Dedifferentiated amniotic fluid mesenchymal stem cell (primary cell): ENCODE measurements around the gene PPFIBP2.
"Not testable (repeated sequence)": the region's sequence is repeated elsewhere in the genome, so short reads cannot be mapped to it uniquely, and the experiment has no call there.

Experiments used
- DNase-seq: peaks from one replicate; pipeline ENCODE4 v3.0.0-alpha.2; 2016; ENCODE audit errors: extremely low spot score

PPFIBP2 gene

GRCh38 chr11:7635137-7635536 lies 121.3 kb downstream of the PPFIBP2 start:
- DNase-seq, result no peak

DNA sequence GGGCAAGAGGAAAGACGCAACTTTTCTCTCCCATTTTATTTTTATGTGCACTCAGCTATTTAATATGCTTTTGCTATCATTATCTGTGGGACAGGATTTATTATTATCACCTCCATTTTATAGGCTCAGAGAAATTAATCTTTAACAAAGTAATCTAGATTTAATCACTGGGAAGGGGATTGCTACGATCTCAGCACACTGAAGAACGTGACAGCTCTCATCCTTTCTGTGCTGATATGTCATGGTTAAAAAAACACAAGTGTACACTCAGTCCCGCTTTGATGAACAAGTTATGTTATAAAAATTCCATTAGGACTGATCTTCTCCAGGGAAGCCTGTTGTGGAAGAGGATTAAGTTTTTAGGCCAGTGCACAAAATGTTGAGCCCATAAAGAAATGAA lies 121.9 kb downstream of the PPFIBP2 start:
- DNase-seq, result no peak

DNA sequence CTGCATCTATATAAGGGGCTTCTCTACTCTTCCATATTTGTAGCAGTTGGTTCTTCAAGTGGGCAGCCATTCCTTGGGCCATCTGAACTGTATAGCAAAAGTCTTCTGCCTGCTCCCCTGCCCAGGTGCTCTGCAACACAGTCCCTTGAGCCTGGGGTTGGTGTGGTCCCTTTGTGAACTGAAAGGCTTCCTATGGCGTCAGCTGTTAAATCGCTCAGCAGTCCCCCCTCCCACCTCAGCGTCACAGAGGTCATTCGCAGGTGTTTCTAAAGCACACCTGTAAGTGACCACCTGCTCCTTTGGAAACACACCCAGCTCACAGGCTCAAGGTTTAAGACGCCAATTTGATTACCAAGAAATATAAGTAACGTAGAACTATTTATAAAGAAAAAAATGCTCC lies 122.6 kb downstream of the PPFIBP2 start:
- DNase-seq, result no peak

DNA sequence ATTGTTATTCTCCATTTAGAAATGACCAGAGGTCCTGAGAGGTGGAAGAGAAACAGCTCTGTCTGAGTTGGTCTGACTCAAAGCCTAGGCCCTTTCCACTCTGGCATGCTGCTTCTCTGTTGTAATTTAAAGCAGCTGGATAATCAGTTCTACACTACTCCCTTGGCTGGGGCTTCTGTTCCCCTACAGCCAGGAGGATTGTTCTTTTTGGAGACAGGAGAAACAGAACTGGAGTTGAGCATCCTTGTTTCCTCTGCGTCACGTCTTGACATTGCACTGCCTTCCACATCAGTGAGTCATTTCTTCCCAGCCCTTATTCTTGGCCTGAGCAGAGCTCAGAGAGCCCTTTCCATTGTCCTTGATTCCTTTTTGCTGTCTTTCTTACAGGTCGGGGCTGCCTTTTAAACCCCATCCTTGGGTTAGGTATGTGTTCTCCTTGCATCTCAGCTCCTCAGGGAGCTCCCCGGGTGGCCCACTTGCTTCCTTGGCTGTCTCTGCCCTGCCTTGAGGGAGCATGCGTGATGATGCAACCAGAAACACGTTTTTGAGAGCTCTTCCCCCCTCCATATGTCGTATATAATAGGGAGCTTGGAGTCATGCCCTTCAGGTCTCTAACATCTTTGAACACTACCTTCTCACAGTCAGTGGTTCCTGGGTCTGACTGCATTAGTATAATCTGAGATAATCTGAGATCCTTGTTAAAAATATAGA lies 123.8 kb downstream of the PPFIBP2 start:
- peak; percentile 59 for DNase-seq

DNA sequence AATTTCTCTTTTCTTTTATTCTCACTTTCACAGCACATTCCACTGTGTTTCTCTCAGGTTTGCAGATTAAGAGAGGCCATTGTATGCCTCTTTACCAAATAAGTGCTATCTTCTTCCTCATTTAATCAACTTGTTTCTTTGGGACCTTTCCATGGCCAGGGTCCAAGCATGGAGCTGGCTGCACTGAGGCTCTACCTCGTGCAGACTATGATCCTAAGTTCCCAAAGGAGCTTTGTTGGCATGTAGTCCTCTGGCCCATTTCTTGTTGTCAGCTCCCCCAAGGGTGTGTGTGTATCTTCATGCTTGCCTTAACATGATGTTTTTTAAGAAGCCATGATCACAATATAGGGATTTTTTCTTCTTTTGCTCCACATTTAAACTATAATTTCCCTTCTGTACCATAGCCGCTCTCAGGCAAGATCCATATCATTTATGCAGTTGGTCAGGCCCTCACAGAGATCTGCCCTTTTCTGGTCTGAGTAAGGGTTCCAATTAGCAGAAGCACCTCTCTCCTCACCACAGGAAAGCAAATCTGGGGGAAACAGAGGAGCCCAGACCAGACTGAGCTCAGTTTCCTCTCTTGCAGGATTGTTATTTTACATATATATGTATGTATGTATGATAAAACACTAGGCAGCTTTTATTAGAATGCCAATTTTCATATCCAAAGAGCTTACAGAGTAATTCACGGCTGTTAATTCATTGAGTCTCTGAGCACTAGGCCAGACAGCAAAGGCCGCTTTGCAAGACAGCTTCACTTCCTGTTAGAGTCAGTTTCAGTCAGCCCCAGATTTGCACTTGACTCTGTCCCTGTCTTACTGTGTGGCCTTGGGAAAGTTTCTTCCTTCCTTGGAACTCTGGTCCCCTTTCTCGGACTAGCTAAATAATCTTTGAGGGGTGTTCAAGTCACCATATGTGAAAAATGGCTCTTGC lies 125.2 kb downstream of the PPFIBP2 start:
- DNase-seq, result no peak

DNA sequence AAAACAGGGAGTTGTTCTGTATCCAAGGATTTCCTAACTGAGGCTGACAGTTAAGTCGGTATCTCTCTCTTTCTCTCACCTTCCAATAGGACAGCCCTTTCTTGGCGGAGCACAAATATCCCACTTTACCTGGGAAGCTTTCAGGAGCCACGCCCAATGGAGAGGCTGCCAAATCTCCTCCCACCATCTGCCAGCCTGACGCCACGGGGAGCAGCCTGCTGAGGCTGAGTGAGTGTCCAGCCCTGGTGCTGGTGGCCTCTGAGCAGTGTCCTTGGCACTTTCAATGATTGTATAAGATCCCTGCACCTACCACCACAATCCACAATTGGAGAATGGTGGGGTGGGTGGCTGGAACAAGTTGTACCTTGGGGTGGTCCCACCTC lies 125.8 kb downstream of the PPFIBP2 start:
- DNase-seq, result no peak

DNA sequence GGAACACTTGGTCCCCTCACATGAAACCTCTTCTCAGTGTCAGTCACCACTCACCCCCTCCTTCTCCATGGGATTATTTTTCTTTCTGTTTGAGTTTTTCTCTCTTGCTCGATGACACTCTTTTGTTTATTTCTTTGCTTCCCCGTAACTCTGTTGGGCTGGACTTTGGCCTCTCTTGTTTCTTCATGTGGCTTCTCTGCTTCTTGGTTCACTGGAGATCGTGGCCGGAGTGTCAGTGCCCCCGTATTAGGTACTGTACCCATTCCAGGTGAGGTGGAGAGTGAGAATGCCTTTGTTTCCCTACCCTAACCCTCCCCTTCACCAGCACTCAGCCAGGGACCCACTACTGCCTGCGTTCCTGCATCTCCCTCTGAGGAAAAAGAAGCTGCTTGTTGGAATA lies 127.0 kb downstream of the PPFIBP2 start:
- DNase-seq, result no peak

- no peak for DNase-seq
Observed at GRCh38 chr11:7642747-7643146, 128.9 kb downstream of the PPFIBP2 start.

DNA sequence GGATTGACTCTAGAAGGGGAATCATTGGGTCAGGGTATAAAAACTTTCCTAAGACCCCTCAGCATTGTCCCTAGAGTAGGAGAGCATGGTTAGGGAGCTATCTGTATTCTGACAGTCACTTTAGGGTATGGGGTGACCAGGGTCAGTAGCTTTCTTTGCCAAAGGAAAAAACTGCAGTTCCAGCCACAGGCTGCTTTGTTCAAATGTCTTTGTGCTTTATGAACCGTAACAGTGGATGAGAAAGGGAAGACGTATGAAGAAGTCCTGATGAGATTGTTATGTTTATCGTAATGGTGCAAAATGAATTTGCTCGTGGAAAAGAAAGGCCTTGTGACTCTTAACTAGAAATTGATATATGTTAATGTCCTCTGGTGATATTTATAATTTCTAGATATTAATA lies 129.5 kb downstream of the PPFIBP2 start:
- DNase-seq, result no peak

DNA sequence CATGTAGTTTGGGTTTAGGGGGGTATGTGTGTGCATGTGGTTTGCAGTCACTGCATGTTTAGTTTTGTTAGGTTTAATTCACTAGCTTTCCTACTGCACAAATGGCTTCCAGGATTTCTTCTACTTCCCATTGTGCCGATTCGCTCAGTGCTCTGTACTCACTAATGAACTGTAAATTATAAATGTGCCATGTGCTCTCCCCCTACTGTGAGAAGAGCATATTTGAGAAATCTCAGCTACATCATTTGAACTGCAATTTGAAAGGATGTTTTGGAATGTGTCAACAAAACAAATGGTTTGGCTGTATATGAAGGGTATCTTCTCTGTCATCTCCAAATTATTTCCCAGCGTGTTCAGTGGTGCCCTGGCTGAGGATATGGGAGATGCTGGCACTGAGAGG lies 131.4 kb downstream of the PPFIBP2 start:
- no peak for DNase-seq

DNA sequence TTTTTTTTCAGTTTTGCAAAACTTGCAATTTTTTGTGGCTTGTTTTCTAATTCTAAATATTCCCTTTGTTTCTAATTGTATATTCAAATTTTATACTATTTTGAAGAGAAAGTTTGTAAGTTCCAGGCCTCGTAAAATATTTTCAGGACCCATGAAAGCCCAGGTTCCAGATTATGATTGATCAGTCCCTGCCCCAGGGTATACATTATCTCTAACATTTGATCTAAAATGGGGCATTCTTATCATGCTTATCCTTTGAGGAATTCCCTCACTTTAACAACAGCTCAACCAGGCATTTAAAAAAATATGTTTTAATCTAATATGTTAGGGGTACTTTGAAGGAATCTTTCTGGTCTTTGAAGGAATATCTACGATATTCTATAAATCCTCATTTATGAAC lies 133.1 kb downstream of the PPFIBP2 start:
- DNase-seq, result no peak

DNA sequence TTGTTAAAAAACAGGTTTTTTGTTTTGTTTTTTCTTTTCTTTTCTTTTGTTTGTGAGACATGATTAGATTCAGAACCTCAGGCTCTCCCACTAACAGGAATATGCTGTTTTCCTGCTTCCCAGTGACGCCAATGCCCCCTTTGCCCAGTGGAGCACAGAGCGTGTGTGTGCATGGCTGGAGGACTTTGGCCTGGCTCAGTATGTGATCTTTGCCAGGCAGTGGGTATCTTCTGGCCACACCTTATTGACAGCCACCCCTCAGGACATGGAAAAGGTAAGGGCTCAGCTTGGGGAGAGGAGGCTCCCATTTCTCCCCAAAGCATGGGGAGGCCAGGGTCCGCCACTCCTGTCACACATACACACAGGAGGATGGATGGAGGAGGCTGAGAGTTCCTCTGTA lies 134.5 kb downstream of the PPFIBP2 start:
- no peak for DNase-seq

DNA sequence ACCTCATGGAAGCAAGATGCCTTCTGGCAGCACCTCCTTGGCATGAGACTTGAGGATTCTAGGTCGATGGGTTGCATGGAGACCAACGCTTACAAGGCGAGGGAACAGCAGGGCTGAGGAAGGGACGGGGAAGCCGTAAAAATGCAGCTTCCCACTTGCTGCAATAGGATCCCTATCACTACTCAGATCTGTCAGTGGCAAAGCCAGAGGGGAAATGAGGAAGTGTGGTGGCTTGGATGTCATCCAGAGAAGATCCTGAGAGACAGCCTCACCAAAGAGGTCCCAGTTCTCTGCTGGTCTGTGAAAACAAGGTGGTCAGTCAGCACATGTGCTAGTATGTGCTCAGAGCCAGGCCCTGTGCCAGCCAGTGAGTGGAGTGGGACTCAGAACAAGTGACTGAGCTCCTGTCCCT lies 137.3 kb downstream of the PPFIBP2 start:
- DNase-seq, result no peak

DNA sequence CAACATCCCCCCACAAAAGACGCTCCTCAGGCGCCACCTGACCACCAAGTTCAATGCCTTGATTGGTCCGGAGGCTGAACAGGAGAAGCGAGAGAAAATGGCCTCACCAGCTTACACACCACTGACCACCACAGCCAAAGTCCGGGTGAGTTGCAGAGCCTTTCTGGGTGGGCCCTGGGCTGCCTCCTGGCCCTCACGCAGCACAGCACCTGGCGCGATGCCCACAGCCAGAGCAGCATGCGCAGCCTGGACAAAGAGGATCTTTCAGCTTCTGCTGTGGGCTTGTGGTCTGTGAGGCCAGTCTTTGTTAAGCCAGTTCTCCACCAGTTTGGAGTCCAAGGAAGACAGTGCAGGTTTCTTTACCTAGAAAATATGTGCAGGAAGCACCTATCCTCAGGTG lies 137.9 kb downstream of the PPFIBP2 start:
- no peak for DNase-seq

- no peak for DNase-seq
Observed at GRCh38 chr11:7654195-7654705, 140.5 kb downstream of the PPFIBP2 start.

DNA sequence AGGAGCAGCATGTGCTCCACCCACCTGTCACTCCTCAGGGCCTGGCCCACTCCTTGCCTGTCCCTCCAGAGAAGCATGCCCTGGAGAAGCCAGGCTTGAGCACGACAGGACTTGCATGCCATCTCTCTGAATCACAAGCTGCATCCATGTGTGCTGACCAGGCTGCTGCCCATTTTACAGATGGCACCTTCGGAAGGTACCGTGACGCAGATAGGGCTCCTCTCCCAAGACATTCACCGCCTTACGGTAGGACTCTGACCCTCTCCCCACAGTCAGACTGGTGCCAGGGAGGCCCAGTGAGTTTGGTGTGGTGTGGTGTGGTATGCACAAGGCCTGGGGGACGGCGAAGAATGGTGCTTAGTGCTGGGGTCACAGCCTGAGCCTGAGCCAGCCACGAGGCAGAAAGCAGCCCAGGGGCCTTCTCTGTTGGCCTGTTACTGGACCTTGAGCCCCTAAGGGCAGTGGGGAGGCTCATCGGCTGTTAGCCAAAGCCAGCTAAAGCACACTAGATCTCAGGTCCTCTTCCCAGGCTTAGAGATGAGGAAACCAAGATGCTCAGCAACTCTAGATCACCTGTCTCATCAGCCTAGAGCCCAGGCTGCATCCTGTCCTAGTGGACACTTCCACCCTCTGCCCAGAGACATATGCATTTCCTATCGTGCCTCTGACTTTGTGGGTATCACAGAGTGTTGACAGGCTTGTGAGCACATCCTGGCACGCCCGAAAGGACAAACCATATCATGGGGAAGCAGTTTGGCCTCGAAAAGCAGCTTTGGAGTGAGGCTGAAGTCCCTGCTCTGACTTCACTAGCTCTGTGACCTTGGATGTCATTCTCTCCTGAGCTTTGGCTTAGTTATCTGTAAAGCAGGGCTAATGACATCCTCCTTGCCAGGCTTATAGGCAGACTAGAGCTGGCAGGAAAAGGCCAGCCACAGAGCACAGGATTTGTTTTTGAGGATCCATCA lies 141.7 kb downstream of the PPFIBP2 start:
- DNase-seq, result no peak

- no peak for DNase-seq
Observed at GRCh38 chr11:7656704-7657103, 142.9 kb downstream of the PPFIBP2 start.

DNA sequence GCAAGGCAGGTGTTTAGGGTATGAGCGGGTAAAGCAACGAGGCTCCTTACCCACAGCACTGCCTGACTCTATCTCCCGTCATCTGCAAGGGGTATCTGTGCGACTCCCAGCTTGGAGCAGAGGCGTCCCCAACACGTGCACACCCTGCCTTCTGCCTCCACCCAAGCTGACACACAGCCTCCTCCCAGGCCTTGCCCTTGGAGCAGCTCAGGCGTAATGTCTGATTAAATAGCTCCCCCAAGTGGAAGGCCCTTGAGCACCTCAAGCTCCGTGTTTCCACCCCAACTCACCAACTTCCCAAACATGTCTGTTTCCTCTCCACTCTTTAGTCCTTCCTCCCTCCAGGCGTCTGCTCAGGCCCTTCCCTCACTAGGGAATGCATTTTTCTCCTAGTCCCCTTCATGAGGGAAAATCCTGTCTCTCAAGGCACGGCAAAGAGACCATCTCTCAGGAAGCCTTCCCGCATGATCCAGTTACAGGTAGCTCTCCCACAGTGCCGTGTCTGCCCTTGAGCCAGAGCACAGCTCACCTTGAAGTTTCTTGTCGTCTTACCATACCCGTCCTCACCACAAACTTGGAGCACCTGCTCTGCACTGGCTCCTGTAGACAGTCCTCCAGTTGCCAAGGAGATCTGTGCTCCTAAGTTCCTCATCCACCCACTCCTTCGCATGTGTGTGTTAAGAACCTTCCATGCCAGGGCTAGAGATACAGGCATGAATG lies 143.7 kb downstream of the PPFIBP2 start:
- DNase-seq, result peak; percentile 70

DNA sequence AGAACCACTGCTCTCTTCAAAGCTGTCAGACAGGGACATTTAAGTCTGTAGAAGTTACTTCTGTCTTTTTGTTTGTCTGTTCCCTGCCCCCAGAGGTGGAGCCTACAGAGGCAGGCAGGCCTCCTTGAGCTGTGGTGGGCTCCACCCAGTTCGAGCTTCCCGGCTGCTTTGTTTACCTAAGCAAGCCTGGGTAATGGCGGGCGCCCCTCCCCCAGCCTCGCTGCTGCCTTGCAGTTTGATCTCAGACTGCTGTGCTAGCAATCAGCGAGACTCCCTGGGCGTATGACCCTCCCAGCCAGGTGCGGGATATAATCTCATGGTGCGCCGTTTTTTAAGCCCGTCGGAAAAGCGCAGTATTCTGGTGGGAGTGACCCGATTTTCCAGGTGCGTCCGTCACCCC lies 149.7 kb downstream of the PPFIBP2 start:
- DNase-seq, result not testable (repeated sequence)

GRCh38 chr11:7664867-7665266 lies 151.1 kb downstream of the PPFIBP2 start:
- DNase-seq, result no peak
